PC-3 (cell line): ENCODE results near the gene PTPRN2. TPM values are rescaled to one million over a fixed set of nuclear protein-coding genes. Genes with fewer than 3 reads are reported as not detected.

Source experiments
- ATAC-seq: fragments of 200-7000 bp; cut with Tn5 transposase; 2 replicates; pipeline ENCODE4 v1.9.1; 2020; ENCODE audit warnings: mild to moderate bottlenecking, moderate library complexity
- BruUV-seq: library from RNA; stranded (reverse); fragments of 400-500 nt; replicated peaks from 2 replicates; lab custom pipeline; 2021; lab: Mats Ljungman, UMichigan
- CTCF ChIA-PET: fragments of 300-600 bp; sonication (Branson Sonifier 250); formaldehyde crosslinking; loops from one replicate; lab custom pipeline; 2022; ENCODE audit warnings: antibody characterized with exemption; lab: Charles Lee
- POLR2A ChIA-PET: fragments of 300-600 bp; sonication (Branson Sonifier 250); formaldehyde crosslinking; loops from one replicate; lab custom pipeline; 2022; ENCODE audit warnings: antibody characterized with exemption; ENCODE audit not compliant: unreplicated experiment; lab: Charles Lee
- DNase-seq: peaks from one replicate; pipeline ENCODE4 v3.0.0-alpha.2; 2015
- H2AFZ ChIP-seq: fragments of 300-600 bp; sonication (generic); 2 replicates; pipeline ENCODE4 v1.6.0; 2016; ENCODE audit warnings: antibody characterized with exemption, low read length
- H3F3A ChIP-seq: fragments of 300-600 bp; sonication (generic); one replicate; pipeline ENCODE4 v1.6.0; 2017; ENCODE audit warnings: antibody characterized with exemption, low read length, control low read depth, mild to moderate bottlenecking; ENCODE audit not compliant: unreplicated experiment
- H3K27ac ChIP-seq: fragments of 300-600 bp; sonication (generic); 2 replicates; pipeline ENCODE4 v1.5.1; 2016; ENCODE audit warnings: mild to moderate bottlenecking, low read length
- H3K27me3 ChIP-seq: fragments of 300-600 bp; sonication (generic); 2 replicates; pipeline ENCODE4 v1.6.1; 2016; ENCODE audit warnings: low read length, mixed read lengths
- H3K36me3 ChIP-seq: fragments of 300-600 bp; sonication (generic); 2 replicates; pipeline ENCODE4 v1.6.1; 2016; ENCODE audit warnings: low read depth, mixed run types, low read length, mixed read lengths
- H3K4me1 ChIP-seq: fragments of 300-600 bp; sonication (generic); 2 replicates; pipeline ENCODE4 v1.5.1; 2016; ENCODE audit warnings: low read length; ENCODE audit not compliant: insufficient read depth
- H3K4me2 ChIP-seq: fragments of 300-600 bp; sonication (generic); 2 replicates; pipeline ENCODE4 v1.6.0; 2016; ENCODE audit warnings: low read length
- H3K4me3 ChIP-seq: fragments of 300-600 bp; sonication (generic); 2 replicates; pipeline ENCODE4 v1.5.1; 2016; ENCODE audit warnings: mild to moderate bottlenecking, low read length, mixed read lengths
- H3K79me2 ChIP-seq: fragments of 300-600 bp; sonication (generic); 2 replicates; pipeline ENCODE4 v1.6.1; 2017; ENCODE audit warnings: low read length, mixed read lengths
- H3K9ac ChIP-seq: fragments of 300-600 bp; sonication (generic); 2 replicates; pipeline ENCODE4 v1.6.0; 2016; ENCODE audit warnings: mild to moderate bottlenecking, low read length
- H3K9me2 ChIP-seq: fragments of 300-600 bp; sonication (generic); replicated peaks from 2 replicates; pipeline ENCODE4 v1.6.1; 2016; ENCODE audit warnings: mixed run types, low read length, mixed read lengths
- H3K9me3 ChIP-seq: fragments of 300-600 bp; sonication (generic); 2 replicates; pipeline ENCODE4 v1.6.1; 2016; ENCODE audit warnings: low read length, mixed read lengths
- H4K20me1 ChIP-seq: fragments of 300-600 bp; sonication (generic); 2 replicates; pipeline ENCODE4 v1.6.1; 2016; ENCODE audit warnings: low read length, mixed read lengths
- CTCF ChIP-seq: fragments of 300-600 bp; sonication (generic); conservative IDR thresholded peaks from 2 replicates; pipeline ENCODE4 v1.5.1; 2017; ENCODE audit warnings: antibody characterized with exemption, low read depth, mild to moderate bottlenecking, low read length
- EZH2 ChIP-seq: fragments of 300-600 bp; sonication (generic); IDR thresholded peaks from one replicate; pipeline ENCODE4 v1.6.1; 2017; ENCODE audit warnings: antibody characterized with exemption, mild to moderate bottlenecking, low read length; ENCODE audit not compliant: unreplicated experiment
- EZH2phosphoT487 ChIP-seq: fragments of 300-600 bp; sonication (generic); IDR thresholded peaks from 2 replicates; pipeline ENCODE4 v1.6.1; 2018; ENCODE audit warnings: mild to moderate bottlenecking, antibody characterized with exemption, low read length, borderline replicate concordance
- intact Hi-C: fragments of 100-400 bp; cut with micrococcal nuclease; formaldehyde crosslinking; loops from 2 replicates; pipeline ENCODE4 v1.9.0; 2023
- total RNA-seq: library from RNA; depleted of rRNA; stranded (reverse); fragments of >200 nt; gene quantifications from 2 replicates; pipeline ENCODE4 v1.2.3, GENCODE V29; 2014

PTPRN2 gene
- total RNA-seq, 1 experiment from 2014 or later = 3.2 TPM

GRCh38 chr7:157528785-157529341 is 1058.8 kb downstream of the PTPRN2 start:
- ATAC-seq = no peak
- no peak for TF ChIP-seq EZH2phosphoT487
- no peak for TF ChIP-seq EZH2
- no peak for TF ChIP-seq CTCF

GRCh38 chr7:157527686-157528085 is 1059.9 kb downstream of the PTPRN2 start:
- no peaks in the 10 kb centered on the region for H3K27me3 ChIP-seq
- no peak overlapping the region for H3K4me3 ChIP-seq
- H3K9me2 ChIP-seq = no peaks in the 10 kb centered on the region
- no TSS peak for BruUV-seq
- H4K20me1 ChIP-seq = no peaks in the 10 kb centered on the region
- H3K79me2 ChIP-seq = no peaks in the 10 kb centered on the region
- ATAC-seq (no peak), DNase-seq (no peak)
- no peaks in the 10 kb centered on the region for H3F3A ChIP-seq
- no peak overlapping the region for H3K27ac ChIP-seq
- no peaks in the 10 kb centered on the region for H3K9me3 ChIP-seq
- TF ChIP-seq CTCF (no peak), EZH2 (no peak), EZH2phosphoT487 (no peak)
- ChIA-PET POLR2A (no interaction called here), CTCF (no interaction called here)
- intact Hi-C loops = no loop called here
- no peak overlapping the region for H3K9ac ChIP-seq
- no peaks in the 10 kb centered on the region for H3K4me1 ChIP-seq
- H2AFZ ChIP-seq = no peak overlapping the region
- no peaks in the 10 kb centered on the region for H3K36me3 ChIP-seq
- no peak overlapping the region for H3K4me2 ChIP-seq

More at GRCh38 chr7:157528785-157529341, 1058.8 kb downstream of the PTPRN2 start:
- no peaks in the 10 kb centered on the region for H3K4me1 ChIP-seq
- no peak overlapping the region for H2AFZ ChIP-seq
- H3K36me3 ChIP-seq = no peaks in the 10 kb centered on the region
- no peak overlapping the region for H3K4me3 ChIP-seq
- H3K27me3 ChIP-seq = no peaks in the 10 kb centered on the region
- POLR2A ChIA-PET = no interaction called here
- H3K9me3 ChIP-seq = no peaks in the 10 kb centered on the region
- intact Hi-C loops = no loop called here
- no peak for DNase-seq
- no peaks in the 10 kb centered on the region for H3F3A ChIP-seq
- CTCF ChIA-PET = no interaction called here
- no TSS peak for BruUV-seq
- no peak overlapping the region for H3K4me2 ChIP-seq
- no peak overlapping the region for H3K27ac ChIP-seq
- H3K9ac ChIP-seq = no peak overlapping the region
- no peaks in the 10 kb centered on the region for H3K79me2 ChIP-seq
- no peaks in the 10 kb centered on the region for H4K20me1 ChIP-seq
- no peaks in the 10 kb centered on the region for H3K9me2 ChIP-seq

- no peaks in the 10 kb centered on the region for H4K20me1 ChIP-seq
- no peaks in the 10 kb centered on the region for H3K79me2 ChIP-seq
- no peak overlapping the region for H3K4me2 ChIP-seq
- no peak overlapping the region for H3K27ac ChIP-seq
- DNase-seq = no peak
- ChIA-PET POLR2A (no interaction called here), CTCF (no interaction called here)
- no peaks in the 10 kb centered on the region for H3F3A ChIP-seq
- no peaks in the 10 kb centered on the region for H3K27me3 ChIP-seq
- TF ChIP-seq EZH2phosphoT487 = no peak
- no peak for TF ChIP-seq EZH2
- TF ChIP-seq CTCF = no peak
- H3K36me3 ChIP-seq = no peaks in the 10 kb centered on the region
- intact Hi-C loops = no loop called here
- no peaks in the 10 kb centered on the region for H3K4me1 ChIP-seq
- no TSS peak for BruUV-seq
- no peaks in the 10 kb centered on the region for H3K9me3 ChIP-seq
- ATAC-seq = no peak
- no peak overlapping the region for H3K9ac ChIP-seq
- H3K4me3 ChIP-seq = no peak overlapping the region
- H2AFZ ChIP-seq = no peak overlapping the region
- no peaks in the 10 kb centered on the region for H3K9me2 ChIP-seq
These were observed 1060.5 kb downstream of the PTPRN2 start for GRCh38 chr7:157526913-157527634.
